GM19452 (cell line): ENCODE data around the gene MCM6.
"Not testable (repeated sequence)": the region's sequence is repeated elsewhere in the genome, so short reads cannot be mapped to it uniquely, and the experiment has no call there.

Experiments
- ATAC-seq: cut with Tn5 transposase; IDR thresholded peaks from one replicate; pipeline ENCODE4 v1.9.1; 2021; ENCODE audit not compliant: unreplicated experiment

Gene MCM6

DNA sequence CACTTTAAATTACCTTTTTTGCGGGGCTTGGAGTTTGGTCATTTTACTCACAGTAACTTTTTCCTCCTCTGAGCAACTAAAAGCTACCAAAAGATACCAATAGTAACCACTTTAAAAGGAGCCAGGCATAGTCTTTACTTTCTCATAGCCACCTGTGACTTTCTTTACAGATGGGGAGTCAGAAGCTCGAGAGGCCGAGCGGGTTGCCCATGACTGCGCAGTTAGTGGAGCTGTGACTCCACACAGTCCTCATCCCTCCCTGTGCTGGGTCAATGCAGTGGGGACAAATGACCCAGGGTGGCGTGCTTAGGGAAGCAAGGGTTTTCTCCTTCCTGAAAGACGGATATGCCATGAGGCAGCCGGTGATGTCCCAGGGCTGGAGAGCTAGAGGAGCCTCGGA lies 51.1 kb downstream of the MCM6 start:
- no peak for ATAC-seq

DNA sequence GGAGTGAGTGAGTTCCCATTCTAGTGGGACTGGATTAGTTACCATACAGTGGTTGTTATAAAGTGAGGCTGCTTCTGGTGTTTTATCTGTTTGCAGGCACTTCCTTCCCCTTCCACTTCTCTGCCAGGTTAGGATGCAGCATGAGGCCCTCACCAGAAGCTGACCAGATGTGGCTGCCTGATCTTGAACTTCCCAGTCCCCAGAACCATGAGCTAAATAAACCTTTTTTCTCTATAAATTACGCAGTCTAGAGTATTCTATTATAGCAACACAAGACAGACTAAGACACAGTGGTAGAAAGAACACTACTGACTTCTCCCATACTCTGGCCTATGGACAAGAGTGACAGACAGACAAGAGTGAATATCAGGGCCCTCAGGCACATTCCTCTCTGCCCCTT lies 53.4 kb downstream of the MCM6 start:
- no peak for ATAC-seq

DNA sequence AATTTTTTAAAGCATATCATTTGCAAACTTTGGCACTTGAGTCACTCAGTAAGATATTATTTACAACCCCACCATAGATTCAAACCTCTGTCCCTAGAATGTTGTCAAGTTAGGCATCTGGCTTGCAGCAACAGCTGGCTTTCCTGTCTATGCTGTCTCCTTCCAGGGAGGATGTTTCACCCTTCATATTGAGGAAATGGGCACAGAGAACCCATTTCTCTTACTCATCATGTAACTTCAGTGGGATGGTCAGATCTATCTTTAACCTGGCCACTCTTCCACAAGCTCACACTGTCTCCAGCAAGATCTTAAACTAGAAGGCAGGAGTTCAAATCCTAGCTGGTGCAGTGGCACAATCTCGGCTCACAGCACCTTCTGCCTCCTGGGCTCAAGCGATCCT lies 55.1 kb downstream of the MCM6 start:
- ATAC-seq: no peak

DNA sequence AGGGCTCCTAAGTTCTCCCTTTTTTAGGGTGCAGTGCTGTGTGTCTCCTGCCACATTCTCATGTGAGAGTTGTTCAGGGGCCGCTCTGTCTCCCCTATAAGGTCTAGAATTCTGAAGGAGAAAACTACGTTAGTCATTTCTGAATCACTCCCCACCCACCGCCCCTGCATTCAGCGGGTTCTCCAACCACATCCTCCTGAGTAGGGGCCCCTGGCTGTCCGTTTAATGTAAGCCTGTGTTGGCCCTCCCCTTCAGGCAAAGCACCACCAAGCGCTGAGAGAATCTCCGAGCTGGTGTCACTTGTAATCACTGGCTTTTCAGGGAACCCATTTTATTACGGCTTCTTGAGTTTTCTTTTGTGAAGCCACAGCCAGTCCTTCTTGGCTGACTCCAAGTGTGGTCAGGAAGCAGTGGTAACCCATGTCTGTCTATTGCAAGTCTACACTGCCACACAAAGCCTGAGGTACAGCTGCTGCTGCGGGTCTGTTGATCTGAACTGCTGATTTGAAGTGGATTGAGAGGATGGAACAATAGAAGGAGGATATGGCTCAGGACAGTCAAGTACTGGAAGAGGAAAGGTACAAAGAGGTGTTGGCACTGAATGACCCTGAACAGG lies 56.1 kb downstream of the MCM6 start:
- ATAC-seq: peak; percentile 91

DNA sequence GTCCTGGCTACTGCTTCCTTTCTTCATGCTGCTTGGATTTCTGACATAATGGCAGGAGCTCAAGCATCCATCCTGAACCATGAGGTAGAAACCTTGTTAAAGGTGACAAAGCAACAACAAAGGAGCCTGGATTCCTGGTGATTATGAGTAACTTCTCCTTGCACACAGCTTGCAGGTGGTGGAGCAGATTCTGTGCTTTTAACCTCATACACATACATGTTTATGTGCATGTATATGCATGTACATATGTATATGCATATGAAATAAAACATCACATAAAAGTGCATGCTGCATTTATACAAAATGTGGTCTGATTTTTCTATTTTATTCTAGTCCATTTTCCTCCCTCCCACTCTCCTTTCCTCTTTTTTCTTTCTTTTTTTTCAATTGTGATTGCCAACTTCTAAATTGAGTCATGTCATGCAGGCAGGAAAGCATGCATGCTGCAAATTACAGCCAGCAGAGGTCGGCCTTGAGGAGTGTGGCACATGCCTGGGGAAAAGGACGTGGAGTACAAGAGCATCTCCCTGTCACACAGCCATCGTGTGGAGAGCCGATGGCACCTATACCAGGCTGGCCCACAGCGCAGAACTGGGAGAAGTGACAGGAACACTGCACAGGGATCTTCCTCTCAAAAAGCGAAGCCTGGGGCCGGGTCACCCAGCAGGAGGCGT lies 57.2 kb downstream of the MCM6 start:
- no peak for ATAC-seq

DNA sequence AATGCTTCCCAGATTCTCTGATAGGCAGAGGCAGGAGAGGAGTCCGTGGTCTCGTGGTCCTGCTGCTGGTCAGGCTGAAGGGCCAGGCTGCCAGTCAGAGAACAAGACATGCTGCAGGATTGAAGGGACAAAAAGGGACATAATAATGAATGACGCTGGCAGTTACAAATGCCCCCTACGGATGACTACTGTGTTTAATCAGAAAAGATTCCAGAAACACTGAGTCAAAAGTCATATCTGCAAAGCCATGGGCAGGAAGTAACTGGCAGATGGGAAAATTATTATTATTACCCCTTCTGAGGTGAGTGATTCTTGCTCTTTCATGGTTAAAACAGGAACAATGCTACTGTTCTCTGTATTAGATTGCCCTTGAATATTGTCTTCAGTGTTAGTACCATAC lies 58.3 kb downstream of the MCM6 start:
- no peak for ATAC-seq

DNA sequence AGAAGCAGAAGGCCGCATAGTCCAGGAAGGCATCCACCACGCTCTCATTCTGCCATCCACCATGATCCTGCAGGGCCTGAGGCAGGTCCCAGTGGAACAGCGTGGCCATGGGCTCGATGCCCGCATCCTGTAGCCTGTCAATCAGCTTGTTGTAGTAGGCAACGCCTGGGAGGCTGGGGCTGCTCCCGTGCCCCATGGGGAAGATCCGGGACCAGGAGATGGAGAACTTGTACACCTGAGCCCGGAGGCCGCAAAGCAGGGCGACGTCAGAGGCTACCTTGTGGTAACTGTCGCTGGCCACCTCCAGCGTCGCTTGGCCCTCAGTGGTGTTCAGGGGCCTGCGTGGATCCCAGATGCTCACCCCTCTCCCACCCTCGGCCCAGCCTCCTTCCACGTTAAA lies 58.8 kb downstream of the MCM6 start:
- no peak for ATAC-seq

DNA sequence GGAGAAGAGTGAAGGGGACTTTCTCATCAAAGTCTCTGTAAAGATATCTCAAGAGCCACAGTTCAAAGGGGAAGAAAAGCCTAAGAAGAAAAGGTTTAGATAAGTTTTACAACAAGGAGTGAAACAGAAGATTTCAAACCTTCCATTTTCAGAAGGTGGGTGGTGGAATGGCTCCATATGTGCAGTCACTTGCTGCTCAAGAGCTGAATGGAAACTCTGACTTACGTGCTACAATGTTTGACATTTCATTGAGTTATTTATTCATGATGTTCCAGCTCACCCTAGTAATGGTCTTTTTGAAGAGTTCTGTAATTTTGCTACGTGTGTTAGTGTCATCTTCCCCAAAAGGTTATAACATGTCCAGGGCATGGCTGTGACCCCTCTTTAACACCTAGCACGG lies 61.0 kb downstream of the MCM6 start:
- no peak for ATAC-seq

DNA sequence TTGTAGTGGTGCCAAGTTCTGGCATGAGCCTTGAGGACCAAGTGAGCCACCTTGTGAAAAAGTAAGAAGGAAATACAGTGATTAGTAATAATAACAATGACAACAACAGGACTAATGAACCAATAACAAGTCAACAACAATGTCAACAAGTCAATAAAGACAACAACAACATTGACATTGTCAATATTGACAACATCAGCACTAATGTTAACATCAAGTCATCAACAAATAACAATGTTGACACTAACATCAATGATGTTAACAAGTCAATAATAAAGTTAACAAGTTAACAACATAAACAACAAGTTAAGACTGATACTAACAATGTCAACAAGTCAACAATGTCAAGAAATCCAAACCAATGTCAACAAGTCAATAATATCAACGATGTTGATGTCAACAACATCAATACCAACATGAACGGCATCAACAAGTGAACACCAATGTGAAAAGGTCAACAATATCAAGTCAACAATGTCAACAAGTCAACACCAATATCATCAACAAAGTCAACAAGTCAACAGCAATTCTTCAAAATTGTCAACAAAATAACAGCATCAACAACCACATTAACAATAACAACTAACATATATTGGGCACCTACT lies 63.2 kb downstream of the MCM6 start:
- no peak for ATAC-seq

DNA sequence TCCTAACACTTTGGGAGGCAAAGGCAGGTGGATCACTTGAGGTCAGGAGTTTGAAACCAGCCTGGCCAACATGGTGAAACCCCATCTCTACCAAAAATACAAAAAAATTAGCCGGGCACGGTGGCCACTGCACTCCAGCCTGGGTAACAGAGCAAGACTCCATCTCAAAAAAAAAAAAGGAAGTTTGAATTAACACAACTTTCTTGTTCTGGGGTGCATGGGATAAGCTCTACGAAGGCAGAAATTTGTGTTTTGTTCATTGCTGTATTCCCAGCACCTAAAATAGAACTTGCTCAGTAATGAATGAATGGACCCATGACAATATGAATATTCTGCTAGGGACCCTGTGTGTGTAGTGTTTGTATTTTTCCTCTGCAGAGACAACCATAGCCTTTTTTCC lies 68.4 kb downstream of the MCM6 start:
- ATAC-seq: not testable (repeated sequence)

DNA sequence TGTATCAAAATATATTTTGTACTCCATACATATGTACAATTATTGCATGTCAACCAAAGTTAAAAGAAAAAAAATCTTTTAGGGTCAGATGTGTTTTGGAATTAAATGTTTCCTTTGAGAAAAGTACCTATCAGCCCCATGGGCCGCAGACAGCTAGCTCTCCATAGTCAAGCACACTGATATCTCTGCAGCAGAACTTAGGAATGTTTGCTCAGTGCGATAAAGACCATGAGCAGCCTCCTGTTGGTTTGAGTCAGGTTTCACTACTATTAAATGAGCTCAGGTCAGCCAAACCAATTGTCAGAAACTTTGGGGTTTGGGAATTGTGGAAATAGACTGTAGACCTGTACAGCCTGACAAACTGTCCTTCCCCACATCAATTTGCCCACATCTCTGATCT lies 73.0 kb downstream of the MCM6 start:
- ATAC-seq: no peak

DNA sequence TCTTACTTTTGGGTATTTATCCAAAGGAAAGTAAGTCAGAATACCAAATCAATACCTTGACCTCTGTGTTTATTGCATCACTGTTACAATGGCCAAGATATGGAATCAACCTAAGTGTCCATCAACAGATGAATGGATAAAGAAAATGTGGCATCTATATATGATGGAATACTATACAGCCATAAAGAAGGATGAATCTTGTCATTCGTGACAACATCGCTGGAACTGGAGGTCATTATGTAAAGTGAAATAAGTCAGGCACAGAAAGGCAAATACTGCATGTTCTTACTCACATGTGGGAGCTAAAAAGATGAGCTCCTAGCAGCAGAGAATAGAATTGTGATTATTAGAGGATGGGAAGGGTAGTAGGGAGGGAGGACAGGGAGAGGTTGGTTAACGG lies 73.9 kb downstream of the MCM6 start:
- ATAC-seq: no peak

DNA sequence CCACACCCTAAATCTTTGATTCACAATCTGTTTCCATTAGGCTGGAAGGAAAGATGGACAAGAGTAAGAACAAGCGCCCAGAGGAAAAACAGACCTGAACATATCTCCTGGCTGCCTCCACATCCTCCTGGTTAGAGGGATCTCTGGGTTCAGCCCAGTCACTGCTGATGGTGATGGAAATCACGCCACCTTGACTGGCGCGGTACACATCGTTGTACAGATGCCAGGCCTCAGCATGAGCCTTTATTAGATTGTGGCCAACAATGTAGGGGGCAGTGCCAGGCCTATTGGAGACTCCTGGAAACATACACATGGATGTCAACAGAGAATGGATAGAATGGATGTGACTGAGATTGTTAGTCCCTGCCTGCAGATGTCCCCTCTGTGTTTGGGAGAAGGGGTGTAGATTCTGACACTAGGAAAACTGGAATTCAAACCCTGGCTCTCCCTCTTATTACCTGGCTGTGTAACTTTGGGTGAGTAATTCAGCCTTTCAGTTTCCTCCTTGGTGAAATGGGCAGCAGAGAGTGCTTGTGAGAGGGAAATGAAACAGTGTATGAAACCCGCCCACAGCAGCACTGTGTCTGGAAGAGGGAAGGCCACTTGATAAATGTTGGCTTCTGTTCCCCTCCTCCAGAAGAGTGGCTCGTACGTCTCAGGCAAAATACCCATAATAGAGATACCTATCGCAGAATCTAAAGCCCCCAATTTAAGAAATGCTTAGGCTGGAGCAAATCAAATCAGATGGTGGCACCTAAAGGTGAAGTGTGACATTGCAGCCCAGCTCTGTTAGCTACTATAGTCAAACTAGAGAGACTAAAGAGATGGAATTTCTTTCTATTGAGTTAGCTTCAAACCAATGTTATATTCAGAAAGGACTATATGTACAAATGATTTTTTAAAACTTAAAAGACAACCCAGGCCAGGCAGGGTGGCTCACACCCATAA lies 75.5 kb downstream of the MCM6 start:
- no peak for ATAC-seq

DNA sequence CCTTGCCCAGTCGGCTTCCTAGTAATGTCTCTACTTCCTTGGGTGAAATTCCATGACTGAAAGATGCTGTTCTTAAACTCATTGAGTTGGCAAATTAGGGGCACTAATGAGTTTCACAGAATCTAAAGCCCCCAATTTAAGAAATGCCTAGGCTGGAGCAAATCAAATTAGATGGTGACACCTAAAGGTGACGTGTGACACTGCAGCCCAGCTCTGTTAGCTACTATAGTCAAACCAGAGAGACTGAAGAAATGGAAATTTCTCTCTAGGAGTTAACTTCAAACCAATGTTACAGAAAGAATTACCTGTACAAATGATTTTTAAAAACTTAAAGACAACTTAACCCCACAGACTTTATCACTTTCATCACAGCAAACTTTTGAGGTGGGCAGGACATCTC lies 76.5 kb downstream of the MCM6 start:
- ATAC-seq: no peak

DNA sequence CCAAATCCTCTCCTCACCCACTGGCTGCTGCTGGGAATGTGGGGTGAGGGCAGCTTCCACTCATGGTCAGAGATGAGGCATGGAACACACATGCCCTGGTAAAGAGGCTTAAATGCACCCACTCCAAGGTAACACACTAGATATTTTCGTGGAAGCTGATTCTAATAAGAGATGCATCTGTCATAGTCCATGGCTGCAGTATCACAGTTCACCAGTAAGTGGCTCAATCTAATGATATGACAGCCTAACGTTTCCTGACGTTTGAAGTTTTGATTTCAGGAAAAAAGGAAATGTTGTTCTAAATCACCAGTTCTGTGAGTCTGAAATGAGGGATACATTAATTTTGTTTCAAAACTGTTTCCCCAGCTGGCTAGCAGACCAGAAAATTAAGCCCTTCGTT lies 77.5 kb downstream of the MCM6 start:
- no peak for ATAC-seq

DNA sequence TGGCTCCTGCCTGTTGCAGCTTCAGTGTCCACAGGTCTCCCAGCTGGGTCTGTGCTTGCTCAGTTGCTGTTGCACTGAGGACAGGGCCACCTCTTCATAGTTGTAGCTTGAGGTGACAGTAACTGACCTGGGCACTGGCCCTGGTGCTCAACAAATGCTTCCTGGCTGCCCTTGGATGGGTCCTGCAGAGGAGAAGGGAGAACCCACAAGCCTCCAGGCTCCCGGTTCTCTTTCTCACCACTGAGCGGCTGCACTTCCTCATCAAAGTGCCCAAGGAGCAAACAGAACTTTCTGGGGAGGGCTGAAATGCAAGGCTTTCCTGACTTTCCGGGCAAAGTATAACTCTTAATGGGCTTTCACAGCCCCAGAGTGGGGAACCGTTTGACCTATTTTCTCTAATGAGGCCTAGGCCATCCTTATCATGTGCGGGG lies 78.0 kb downstream of the MCM6 start:
- ATAC-seq: no peak

DNA sequence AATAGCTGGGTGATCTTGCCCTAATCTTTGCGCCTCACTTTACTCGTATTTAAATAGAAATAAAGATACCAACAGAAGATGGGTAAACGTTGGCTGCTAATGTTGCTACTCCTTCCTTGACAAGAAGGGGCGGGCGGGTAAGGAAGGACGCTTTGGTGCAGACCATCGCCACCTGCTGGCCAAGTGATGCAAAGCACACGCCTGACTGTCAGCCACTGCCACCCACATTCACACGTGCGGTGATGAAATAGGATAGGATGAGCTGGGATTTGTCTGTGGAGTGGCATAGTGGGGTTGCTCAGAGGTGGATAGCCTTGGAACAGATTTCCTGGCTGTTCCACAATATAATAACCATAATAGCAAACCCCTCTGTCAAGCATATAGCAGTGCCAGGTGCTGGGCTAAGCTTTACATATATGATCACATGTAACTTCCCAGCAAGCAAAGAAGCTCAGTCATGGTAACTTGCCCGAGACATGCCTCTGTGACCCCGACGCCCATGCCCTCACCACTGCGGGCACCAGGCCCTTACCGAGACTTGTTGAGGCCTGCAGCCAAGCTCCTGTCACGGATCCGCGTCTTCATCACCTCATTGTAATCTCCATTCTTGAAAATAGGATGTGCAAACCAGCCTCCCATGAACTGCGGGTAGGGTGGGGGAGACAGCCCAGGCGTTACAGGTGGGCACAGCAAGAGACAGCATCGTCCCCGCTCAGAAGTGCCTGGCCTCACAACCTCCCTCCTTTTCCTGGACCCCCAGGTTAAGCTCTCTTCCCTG lies 78.6 kb downstream of the MCM6 start:
- peak; percentile 56 for ATAC-seq

DNA sequence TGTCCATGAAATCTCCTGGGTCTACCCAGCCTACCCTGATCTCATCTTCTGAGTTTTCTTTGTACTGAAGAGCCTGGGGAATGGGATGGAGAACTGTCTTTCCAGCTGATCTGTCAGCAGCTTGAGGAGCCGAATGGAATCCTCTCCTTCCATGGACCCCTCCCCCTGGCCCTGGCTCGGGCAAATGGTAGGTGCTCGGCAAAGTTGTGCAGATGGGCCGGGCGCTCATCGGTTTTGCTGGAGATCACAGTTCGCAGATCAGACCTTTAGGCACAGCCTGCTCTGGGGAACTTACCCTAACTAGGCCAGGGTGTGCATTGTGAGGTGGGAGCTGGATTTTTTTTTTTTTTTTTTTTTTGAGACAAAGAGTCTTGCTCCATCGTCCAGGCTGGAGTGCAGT lies 79.6 kb downstream of the MCM6 start:
- no peak for ATAC-seq

DNA sequence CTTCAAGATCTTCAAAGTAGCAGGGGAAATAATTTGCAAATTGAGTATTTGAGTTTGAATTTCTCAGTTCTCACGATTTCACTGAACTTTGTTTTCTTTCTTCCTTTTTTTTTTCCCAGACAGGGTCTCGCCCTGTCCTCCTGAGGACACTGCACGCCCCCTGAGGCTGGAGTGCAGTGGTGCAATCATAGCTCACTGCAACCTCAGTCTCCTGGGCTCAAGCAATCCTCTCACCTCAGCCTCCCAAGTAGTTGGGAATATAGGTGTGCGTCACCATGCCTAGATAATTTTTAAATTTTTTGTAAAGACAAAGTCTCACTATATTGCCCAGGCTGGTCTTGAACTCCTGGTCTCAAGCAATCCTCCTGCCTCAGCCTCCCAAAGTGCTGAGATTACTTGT lies 80.6 kb downstream of the MCM6 start:
- ATAC-seq: not testable (repeated sequence)

DNA sequence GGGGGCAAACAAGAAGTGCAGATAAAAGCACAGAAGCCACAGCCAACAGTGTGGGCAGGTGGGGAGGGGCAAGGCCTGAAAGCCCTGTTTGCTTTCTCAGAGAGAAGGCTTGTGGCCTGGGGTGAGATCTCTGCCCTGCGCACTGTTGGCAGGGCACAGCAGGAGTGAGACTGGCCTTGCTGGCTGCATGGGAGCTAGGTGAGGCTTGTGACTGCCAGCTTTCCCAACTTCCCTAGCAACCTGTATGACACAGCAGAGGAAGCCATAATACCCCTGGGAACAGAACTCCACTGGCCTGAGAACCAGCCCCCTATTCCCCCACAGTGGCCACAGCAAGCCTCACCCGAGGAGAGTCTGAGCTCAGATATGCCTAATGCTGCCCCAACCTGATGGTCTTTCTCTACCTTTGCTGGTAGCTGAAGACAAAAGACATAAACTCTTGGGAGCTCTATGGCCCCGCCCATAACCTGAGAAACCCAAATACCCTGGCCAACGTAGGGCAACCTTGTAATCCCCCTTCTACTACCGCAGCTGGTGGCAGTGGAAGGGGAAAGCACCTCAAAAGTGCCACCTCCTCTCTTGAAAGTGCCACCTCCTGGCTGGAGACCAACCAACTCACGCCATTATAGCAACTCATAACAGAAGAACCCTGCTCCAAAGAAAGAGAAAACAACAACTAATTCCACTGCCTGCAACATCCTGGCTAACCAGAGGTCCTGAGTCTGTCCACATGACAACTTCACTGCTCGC lies 83.7 kb downstream of the MCM6 start:
- ATAC-seq: peak; percentile 37
